Breast epithelium (tissue), 4 donors: ENCODE results near the gene ATG10. TPM values are rescaled to one million over a fixed set of nuclear protein-coding genes. Genes with fewer than 3 reads are reported as not detected.

ENCODE experiments used
- DNase-seq, 2 donors: peaks; one replicate each; pipeline ENCODE4 v3.0.0-alpha.2; 2019; ENCODE audit warnings: low spot score in 2 of 2
- H3K27ac ChIP-seq, 2 donors: fragments of 200-600 bp; sonication (generic) in 1 of 2; one replicate each; pipeline ENCODE4 v1.5.1; 2016 to 2019; ENCODE audit warnings: mild to moderate bottlenecking in 1 of 2
- H3K27me3 ChIP-seq, 2 donors: fragments of 200-600 bp; sonication (generic) in 1 of 2; one replicate each; pipeline versions ENCODE4 v1.5.1 to v1.6.0; 2017 to 2019; ENCODE audit warnings: control low read depth in 1 of 2, mild to moderate bottlenecking in 1 of 2
- H3K36me3 ChIP-seq: fragments of 200-600 bp; one replicate; pipeline ENCODE4 v1.5.1; 2019
- H3K4me1 ChIP-seq, 2 donors: fragments of 200-600 bp; sonication (generic); one replicate each; pipeline ENCODE4 v1.5.1; 2016 to 2019; ENCODE audit warnings: control low read depth in 1 of 2
- H3K4me3 ChIP-seq, 3 donors: fragments of 200-600 bp; sonication (generic); 1 replicate in 2 of 3; 2 replicates in 1 of 3; pipeline ENCODE4 v1.5.1; 2016 to 2019; ENCODE audit warnings: mild to moderate bottlenecking in 3 of 3, moderate library complexity in 2 of 3
- H3K9me3 ChIP-seq, 2 donors: fragments of 200-600 bp; sonication (generic) in 1 of 2; one replicate each; pipeline ENCODE4 v1.5.1; 2016 to 2019; ENCODE audit warnings: control low read depth in 1 of 2
- CTCF ChIP-seq, 3 donors: fragments of 450-650 bp; IDR thresholded peaks; one replicate each; pipeline ENCODE4 v1.5.1; 2016 to 2017; ENCODE audit warnings: antibody characterized with exemption in 3 of 3, mild to moderate bottlenecking in 3 of 3, moderate library complexity in 3 of 3
- POLR2A ChIP-seq: fragments of 450-650 bp; IDR thresholded peaks from one replicate; pipeline ENCODE4 v1.6.1; 2016; ENCODE audit warnings: antibody characterized with exemption, mild to moderate bottlenecking, moderate library complexity
- POLR2AphosphoS5 ChIP-seq, 3 donors: sonication (generic); formaldehyde crosslinking; IDR thresholded peaks; one replicate each; pipeline ENCODE4 v1.6.1; 2017; ENCODE audit warnings: antibody characterized with exemption in 3 of 3
- intact Hi-C: fragments of 100-400 bp; cut with DNase I; formaldehyde crosslinking; loops from one replicate; pipeline ENCODE4 v1.15.1; 2023; ENCODE audit warnings: low total_unique reads
- total RNA-seq, 3 donors: library from RNA; depleted of rRNA; stranded (reverse); fragments of >200 nt; gene quantifications; one replicate each; pipeline ENCODE4 v1.1.0, GENCODE V29; 2016

The ATG10 gene
- total RNA-seq, 3 donors from 2014 or later = 5.2 to 9.2 (median 6.6) TPM

GRCh38 chr5:82068723-82069122, 96.9 kb downstream of the ATG10 start:
- Histone ChIP-seq H3K4me3 (peak overlapping the region in 1 of 3 donors; percentile 12), H3K9me3 (no peaks in the 10 kb centered on the region), H3K36me3 (no peaks in the 10 kb centered on the region), H3K27me3 (no peaks in the 10 kb centered on the region), H3K27ac (no peak overlapping the region), H3K4me1 (no peaks in the 10 kb centered on the region)
- DNase-seq = no peak
- intact Hi-C loops = no loop called here
- no peak for TF ChIP-seq POLR2AphosphoS5 (IDR thresholded peaks at IDR 0.05)
- no peak for TF ChIP-seq POLR2A
- no peak for TF ChIP-seq CTCF (IDR thresholded peaks at IDR 0.05)

GRCh38 chr5:82072138-82072537, 100.3 kb downstream of the ATG10 start:
- intact Hi-C loops = no loop called here

GRCh38 chr5:82073179-82073578, 101.4 kb downstream of the ATG10 start:
- Histone ChIP-seq H3K4me1 (no peaks in the 10 kb centered on the region), H3K4me3 (no peak overlapping the region)

More at GRCh38 chr5:82072138-82072537, 100.3 kb downstream of the ATG10 start:
- DNase-seq = no peak
- Histone ChIP-seq H3K27ac (no peak overlapping the region), H3K4me3 (no peak overlapping the region), H3K4me1 (no peaks in the 10 kb centered on the region), H3K36me3 (no peaks in the 10 kb centered on the region), H3K9me3 (no peaks in the 10 kb centered on the region), H3K27me3 (no peaks in the 10 kb centered on the region)
- no peak for TF ChIP-seq CTCF (IDR thresholded peaks at IDR 0.05)
- TF ChIP-seq POLR2A = no peak

GRCh38 chr5:82074950-82075349, 103.1 kb downstream of the ATG10 start:
- DNase-seq = no peak
- Histone ChIP-seq H3K9me3 (no peaks in the 10 kb centered on the region), H3K36me3 (no peaks in the 10 kb centered on the region), H3K4me1 (no peaks in the 10 kb centered on the region), H3K27me3 (no peaks in the 10 kb centered on the region), H3K4me3 (no peak overlapping the region), H3K27ac (no peak overlapping the region)
- intact Hi-C loops = no loop called here
- TF ChIP-seq POLR2A (no peak), CTCF (IDR thresholded peaks at IDR 0.05) (no peak), POLR2AphosphoS5 (IDR thresholded peaks at IDR 0.05) (no peak)

More at GRCh38 chr5:82073179-82073578, 101.4 kb downstream of the ATG10 start:
- Histone ChIP-seq H3K36me3 (no peaks in the 10 kb centered on the region), H3K9me3 (no peaks in the 10 kb centered on the region), H3K27ac (no peak overlapping the region), H3K27me3 (no peaks in the 10 kb centered on the region)
- intact Hi-C loops = no loop called here
- TF ChIP-seq POLR2AphosphoS5 (IDR thresholded peaks at IDR 0.05) (no peak), POLR2A (no peak), CTCF (IDR thresholded peaks at IDR 0.05) (no peak)
- no peak for DNase-seq

GRCh38 chr5:82077496-82077895, 105.7 kb downstream of the ATG10 start:
- DNase-seq = no peak
- no peak for TF ChIP-seq CTCF (IDR thresholded peaks at IDR 0.05)
- Histone ChIP-seq H3K36me3 (no peaks in the 10 kb centered on the region), H3K27ac (no peak overlapping the region), H3K27me3 (no peaks in the 10 kb centered on the region), H3K4me1 (no peaks in the 10 kb centered on the region), H3K9me3 (no peaks in the 10 kb centered on the region), H3K4me3 (no peak overlapping the region)
- intact Hi-C loops = no loop called here
